Pancreas (tissue), 10 donors: ENCODE data around the gene CD40. TPM values are rescaled to one million over a fixed set of nuclear protein-coding genes. Genes with fewer than 3 reads are reported as not detected.

Source experiments
- ATAC-seq, 4 donors: fragments of 200-7000 bp; cut with Tn5 transposase; one replicate each; pipeline versions ENCODE4 v1.8.0 to v1.9.1; 2020; ENCODE audit warnings: mild to moderate bottlenecking in 4 of 4, moderate library complexity in 4 of 4
- DNase-seq, 6 donors: peaks; one replicate each; pipeline ENCODE4 v3.0.0-alpha.2; 2020
- FAIRE-seq: peaks from 2 replicates; lab custom pipeline; 2012; peaks lifted over from hg19 to GRCh38; lab: Jason Lieb, UNC
- H3K27ac ChIP-seq, 4 donors: fragments of 200-600 bp; sonication (generic); 1 replicate in 3 of 4; 2 replicates in 1 of 4; pipeline versions ENCODE4 v1.5.0 to v1.8.0; 2020
- H3K27me3 ChIP-seq, 4 donors: fragments of 200-600 bp; one replicate each; pipeline ENCODE4 v1.8.0; 2021
- H3K36me3 ChIP-seq, 3 donors: fragments of 200-600 bp; sonication (generic) in 1 of 3; one replicate each; pipeline versions ENCODE4 v1.5.0 to v1.8.0; 2020 to 2021
- H3K4me1 ChIP-seq, 3 donors: fragments of 200-600 bp; one replicate each; pipeline ENCODE4 v1.8.0; 2021
- H3K4me3 ChIP-seq, 4 donors: fragments of 200-600 bp; sonication (generic) in 2 of 4; one replicate each; pipeline versions ENCODE4 v1.5.0 to v1.8.0; 2020 to 2021
- H3K9me3 ChIP-seq, 4 donors: fragments of 200-600 bp; one replicate each; pipeline ENCODE4 v1.8.0; 2021
- WGBS, 2 donors: extraction: QIAGEN DNeasy Blood & Tissue Kit; methylation state at CpG; one replicate each; pipeline ENCODE4 v1.1.7; 2013; 5-methylcytosine and 5-hydroxymethylcytosine counted together
- intact Hi-C, 3 donors: fragments of 100-400 bp; cut with DNase I; formaldehyde crosslinking; loops; one replicate each; pipeline versions ENCODE4 v1.11.1 to v1.14.2; 2022
- polyA plus RNA-seq, 2 donors: library from polyadenylated mRNA; stranded (reverse); fragments of 200-250 nt; gene quantifications; one replicate each; pipeline ENCODE4 v1.2.3, GENCODE V29; 2013
- total RNA-seq, 6 donors: library from RNA; stranded (reverse); fragmentation: NEBNext Ultra II Directional in 4 of 6; extraction: Animal tissue kit (Norgen Biotek cat#: 25700) in 4 of 6; gene quantifications; one replicate each; pipeline versions ENCODE4 v1.2.1 to v1.2.4, GENCODE V29; 2021 to 2023
- TF ChIP-seq, protein P1 (sequence below), 4 donors: fragments of 200-600 bp; sonication (generic) in 3 of 4; IDR thresholded peaks; one replicate each; pipeline versions ENCODE4 v1.5.0 to v1.8.0; 2021; ENCODE audit warnings: antibody characterized with exemption in 4 of 4
- donor health status: healthy with polysubstance abuse.
- donor health status: DM: no; HTN: no; CAD: no; lungs with moderate emphysema.
- donor health status: DM: no; HTN: no; CAD: no.
- donor health status: control.
- donor health status: control.
- donor health status: Bipolar disorder and iron deficiency.
- donor health status: DM: yes; HTN: yes; CAD: no.
- donor health status: DM: no; HTN: no; CAD: no.
- donor health status: DM: no; HTN: no; CAD: no.
- donor health status: DM: yes; HTN: yes; CAD: no.

Gene CD40
- total and polyA plus RNA-seq, 8 donors = 8.4 to 20.8 (median 9.7) TPM

DNA sequence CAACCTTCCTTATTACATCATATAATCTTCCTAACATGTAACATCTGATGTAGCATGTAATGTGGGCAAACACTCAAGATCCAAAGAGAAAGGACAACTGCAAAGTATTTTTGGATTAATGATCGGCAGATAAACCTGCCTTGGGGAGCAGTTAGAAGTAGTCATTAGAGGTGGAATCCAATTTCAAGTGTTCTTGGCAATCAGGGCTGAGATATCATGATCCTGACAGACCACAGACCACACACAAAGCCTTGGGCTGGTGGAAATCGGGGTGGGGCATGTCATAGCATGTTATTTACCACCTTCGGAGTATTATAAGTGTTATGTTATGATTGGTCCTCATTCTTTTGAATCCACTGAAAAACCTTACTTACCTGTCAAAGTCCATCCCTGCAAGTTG, 44.7 kb upstream of the CD40 start:
- Histone ChIP-seq H3K9me3 (no peaks in the 10 kb centered on the region), H3K27ac (no peak overlapping the region), H3K4me3 (no peak overlapping the region), H3K36me3 (peaks cover 0 to 20% (median 6%) of the 10 kb centered on the region in 3 donors), H3K27me3 (no peaks in the 10 kb centered on the region), H3K4me1 (no peaks in the 10 kb centered on the region)
- 91 to 99% methylated on average over 3 of the region's 3 CpGs for WGBS, 2 donors
- no peak for ATAC-seq
- intact Hi-C loops = no loop called here
- no peak for FAIRE-seq
- TF ChIP-seq, protein P1, sequence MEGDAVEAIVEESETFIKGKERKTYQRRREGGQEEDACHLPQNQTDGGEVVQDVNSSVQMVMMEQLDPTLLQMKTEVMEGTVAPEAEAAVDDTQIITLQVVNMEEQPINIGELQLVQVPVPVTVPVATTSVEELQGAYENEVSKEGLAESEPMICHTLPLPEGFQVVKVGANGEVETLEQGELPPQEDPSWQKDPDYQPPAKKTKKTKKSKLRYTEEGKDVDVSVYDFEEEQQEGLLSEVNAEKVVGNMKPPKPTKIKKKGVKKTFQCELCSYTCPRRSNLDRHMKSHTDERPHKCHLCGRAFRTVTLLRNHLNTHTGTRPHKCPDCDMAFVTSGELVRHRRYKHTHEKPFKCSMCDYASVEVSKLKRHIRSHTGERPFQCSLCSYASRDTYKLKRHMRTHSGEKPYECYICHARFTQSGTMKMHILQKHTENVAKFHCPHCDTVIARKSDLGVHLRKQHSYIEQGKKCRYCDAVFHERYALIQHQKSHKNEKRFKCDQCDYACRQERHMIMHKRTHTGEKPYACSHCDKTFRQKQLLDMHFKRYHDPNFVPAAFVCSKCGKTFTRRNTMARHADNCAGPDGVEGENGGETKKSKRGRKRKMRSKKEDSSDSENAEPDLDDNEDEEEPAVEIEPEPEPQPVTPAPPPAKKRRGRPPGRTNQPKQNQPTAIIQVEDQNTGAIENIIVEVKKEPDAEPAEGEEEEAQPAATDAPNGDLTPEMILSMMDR (IDR thresholded peaks at IDR 0.05) = no peak
- no peak for DNase-seq

DNA sequence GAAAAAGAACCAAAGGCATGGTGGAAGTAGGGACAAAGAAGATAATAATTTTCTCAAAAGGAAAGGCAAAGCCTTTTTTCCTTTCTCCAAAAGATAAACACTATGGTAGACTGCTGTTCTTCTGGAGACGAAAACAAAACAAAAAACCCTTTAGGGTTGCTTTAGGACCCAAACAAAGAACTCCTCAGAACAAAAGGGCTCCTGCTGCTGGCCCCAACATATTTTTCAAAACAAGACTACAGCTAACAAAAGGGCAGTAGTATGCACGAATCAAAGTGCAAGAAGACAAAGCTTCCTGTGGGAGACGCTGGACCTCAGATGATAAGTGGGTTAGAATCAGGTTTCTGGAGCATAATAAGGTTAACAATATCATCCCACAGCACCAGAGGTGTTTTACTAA, 44.1 kb upstream of the CD40 start:
- Histone ChIP-seq H3K36me3 (peaks cover 0 to 17% (median 6%) of the 10 kb centered on the region in 3 donors), H3K4me1 (no peaks in the 10 kb centered on the region), H3K9me3 (no peaks in the 10 kb centered on the region), H3K4me3 (no peak overlapping the region), H3K27me3 (no peaks in the 10 kb centered on the region), H3K27ac (no peak overlapping the region)
- TF ChIP-seq, protein P1 (IDR thresholded peaks at IDR 0.05) = no peak
- intact Hi-C loops = no loop called here
- no peak for DNase-seq
- no peak for FAIRE-seq
- no peak for ATAC-seq
- 81 to 84% methylated on average over 3 of the region's 3 CpGs for WGBS, 2 donors

DNA sequence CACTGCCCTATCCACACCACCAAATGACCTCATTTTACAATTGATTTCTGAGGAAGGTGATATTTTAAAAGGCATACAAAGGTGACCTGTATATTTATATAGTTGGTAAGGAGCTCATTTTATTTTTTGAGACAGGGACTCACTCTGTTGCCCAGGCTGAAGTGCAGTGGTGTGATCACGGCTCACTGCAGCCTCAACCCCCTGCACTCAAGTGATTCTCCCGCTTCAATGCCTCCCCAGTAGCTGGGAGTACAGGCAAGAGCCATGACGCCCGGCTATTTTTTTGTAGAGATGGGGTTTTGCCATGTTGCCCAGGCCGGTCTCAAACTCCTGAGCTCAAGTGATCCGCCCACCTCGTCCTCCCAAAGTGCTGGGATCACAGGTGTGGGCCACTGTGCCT, 41.3 kb upstream of the CD40 start:
- H3K4me1 ChIP-seq = peaks cover 0 to 11% (median 0%) of the 10 kb centered on the region in 3 donors
- no peaks in the 10 kb centered on the region for H3K27me3 ChIP-seq
- no peaks in the 10 kb centered on the region for H3K9me3 ChIP-seq
- H3K4me3 ChIP-seq = no peak overlapping the region
- intact Hi-C loops = no loop called here
- H3K27ac ChIP-seq = no peak overlapping the region
- peaks cover 0 to 6% (median 4%) of the 10 kb centered on the region in 3 donors for H3K36me3 ChIP-seq
- no peak for DNase-seq
- WGBS, 2 donors = 89 to 91% methylated on average over 7 of the region's 7 CpGs
- peak in 2 of 4 donors; percentile 46 to 59 for ATAC-seq
- FAIRE-seq = no peak
- TF ChIP-seq, protein P1 (IDR thresholded peaks at IDR 0.05) = no peak

GRCh38 chr20:46077642-46078305, 40.3 kb upstream of the CD40 start:
- H3K9me3 ChIP-seq = no peaks in the 10 kb centered on the region
- no peak overlapping the region for H3K4me3 ChIP-seq
- peaks cover 0 to 6% (median 4%) of the 10 kb centered on the region in 3 donors for H3K36me3 ChIP-seq
- TF ChIP-seq, protein P1 (IDR thresholded peaks at IDR 0.05) = no peak
- no peaks in the 10 kb centered on the region for H3K27me3 ChIP-seq
- FAIRE-seq (no peak), DNase-seq (no peak), ATAC-seq (no peak)
- no peak overlapping the region for H3K27ac ChIP-seq
- intact Hi-C loops = no loop called here
- peaks cover 0 to 15% (median 2%) of the 10 kb centered on the region in 3 donors for H3K4me1 ChIP-seq
- WGBS, 2 donors = 85 to 86% methylated on average over 8 of the region's 8 CpGs

DNA sequence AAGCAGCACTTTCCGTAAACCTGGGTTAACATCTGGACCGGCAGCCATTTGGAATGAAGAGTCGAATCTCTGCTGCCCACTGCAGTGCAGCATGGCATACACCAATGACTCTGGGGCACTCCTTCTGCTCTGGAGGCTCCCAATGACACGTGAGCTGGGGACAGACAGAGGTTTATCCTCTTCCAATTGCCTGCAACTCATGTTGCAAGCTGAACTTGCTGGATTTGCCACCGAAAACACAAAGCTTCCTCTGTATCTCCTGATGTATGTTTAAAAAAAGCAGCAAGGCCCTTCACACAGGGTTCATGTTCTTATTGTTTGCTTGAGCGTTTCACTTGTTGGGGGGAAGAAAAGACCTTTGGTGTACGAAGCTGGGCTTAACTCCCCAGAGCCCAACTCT, 39.2 kb upstream of the CD40 start:
- DNase-seq = no peak
- WGBS, 2 donors = 79% methylated on average over 7 of the region's 7 CpGs
- TF ChIP-seq, protein P1 (IDR thresholded peaks at IDR 0.05) = no peak
- Histone ChIP-seq H3K36me3 (peaks cover 0 to 6% (median 4%) of the 10 kb centered on the region in 3 donors), H3K4me1 (peaks cover 0 to 15% (median 12%) of the 10 kb centered on the region in 3 donors), H3K27me3 (no peaks in the 10 kb centered on the region), H3K9me3 (no peaks in the 10 kb centered on the region), H3K27ac (no peak overlapping the region), H3K4me3 (no peak overlapping the region)
- intact Hi-C loops = no loop called here
- no peak for FAIRE-seq
- ATAC-seq = peak in 2 of 4 donors; percentile 36 to 48
